Astrocyte of the spinal cord (primary cell): ENCODE results near the gene TTLL7.
"Not testable (repeated sequence)": the region's sequence is repeated elsewhere in the genome, so short reads cannot be mapped to it uniquely, and the experiment has no call there.

Experiments used
- DNase-seq: peaks from one replicate; pipeline ENCODE4 v3.0.0; 2011; ENCODE audit warnings: low read depth, low spot score
- H3K4me3 ChIP-seq: 2 replicates; pipeline ENCODE4 v1.5.1; 2011; ENCODE audit warnings: low read depth, mild to moderate bottlenecking, low read length, moderate library complexity
- CTCF ChIP-seq: IDR thresholded peaks from 2 replicates; pipeline ENCODE4 v1.5.1; 2012; ENCODE audit warnings: low read depth, mild to moderate bottlenecking, low read length, inconsistent platforms
- in situ Hi-C: cut with HindIII; loops from 2 replicates; pipeline ENCODE4 v1.10.0; 2017; ENCODE audit warnings: low sequenced_read_pairs

TTLL7 gene

GRCh38 chr1:83920320-83920719 lies 78.6 kb downstream of the TTLL7 start:
- no peak overlapping the region for H3K4me3 ChIP-seq
- no peak for TF ChIP-seq CTCF
- in situ Hi-C loops = no loop called here
- no peak for DNase-seq

- in situ Hi-C loops = no loop called here
- no peak overlapping the region for H3K4me3 ChIP-seq
These were observed 79.1 kb downstream of the TTLL7 start for GRCh38 chr1:83919872-83920271.

GRCh38 chr1:83918688-83919285 lies 80.1 kb downstream of the TTLL7 start:
- in situ Hi-C loops = no loop called here
- no peak overlapping the region for H3K4me3 ChIP-seq
- no peak for DNase-seq
- TF ChIP-seq CTCF = no peak

More at GRCh38 chr1:83919872-83920271, 79.1 kb downstream of the TTLL7 start:
- no peak for TF ChIP-seq CTCF
- no peak for DNase-seq

- TF ChIP-seq CTCF = no peak
- in situ Hi-C loops = no loop called here
- DNase-seq = no peak
- no peak overlapping the region for H3K4me3 ChIP-seq
These were observed 81.0 kb downstream of the TTLL7 start for GRCh38 chr1:83917959-83918358.

GRCh38 chr1:83916094-83916493 lies 82.8 kb downstream of the TTLL7 start:
- H3K4me3 ChIP-seq, in situ Hi-C loops, DNase-seq: not testable (repeated sequence)

- no peak for TF ChIP-seq CTCF
- DNase-seq = no peak
- in situ Hi-C loops = no loop called here
These were observed 86.1 kb downstream of the TTLL7 start for GRCh38 chr1:83912876-83913275.

GRCh38 chr1:83910461-83910860 lies 88.5 kb downstream of the TTLL7 start:
- DNase-seq = no peak
- TF ChIP-seq CTCF = no peak
- H3K4me3 ChIP-seq = no peak overlapping the region
- in situ Hi-C loops = no loop called here

More at GRCh38 chr1:83912876-83913275, 86.1 kb downstream of the TTLL7 start:
- no peak overlapping the region for H3K4me3 ChIP-seq
